Right renal pelvis (tissue), 4 donors: ENCODE measurements around the gene C2orf81. TPM values are rescaled to one million over a fixed set of nuclear protein-coding genes. Genes with fewer than 3 reads are reported as not detected.

Source experiments
- DNase-seq, 4 donors: peaks; one replicate each; pipeline ENCODE4 v3.0.0-alpha.2; 2013; ENCODE audit warnings: low read depth in 4 of 4, low spot score in 3 of 4, missing footprints in 1 of 4
- polyA plus RNA-seq, 4 donors: library from polyadenylated mRNA; unstranded; fragments of 120-200 nt; gene quantifications; one replicate each; pipeline ENCODE4 v1.2.1, GENCODE V29; 2013; ENCODE audit not compliant: insufficient read length in 4 of 4

The C2orf81 gene
- polyA plus RNA-seq, 4 donors: 5.0 to 9.5 (median 7.2) TPM

DNA sequence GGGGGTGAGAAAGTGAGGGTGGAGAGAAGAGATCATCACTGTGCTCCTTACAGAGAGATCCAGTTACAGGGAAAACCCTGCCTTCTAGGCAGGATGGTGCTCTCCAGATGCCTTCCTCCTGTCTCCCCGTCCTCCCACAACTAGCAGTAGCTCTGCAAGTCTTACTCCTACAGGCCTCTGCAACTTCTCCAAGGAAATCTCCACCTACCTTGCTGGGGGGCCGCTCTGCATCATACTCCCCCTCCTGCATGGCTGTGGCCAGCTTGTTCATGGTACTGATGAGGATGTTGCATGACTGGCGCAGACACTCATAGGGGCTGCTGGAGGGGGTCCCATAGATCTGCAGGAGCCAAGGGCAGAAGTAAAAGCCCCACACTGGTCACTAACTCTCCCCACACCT lies 55.4 kb downstream of the C2orf81 start:
- DNase-seq: no peak

DNA sequence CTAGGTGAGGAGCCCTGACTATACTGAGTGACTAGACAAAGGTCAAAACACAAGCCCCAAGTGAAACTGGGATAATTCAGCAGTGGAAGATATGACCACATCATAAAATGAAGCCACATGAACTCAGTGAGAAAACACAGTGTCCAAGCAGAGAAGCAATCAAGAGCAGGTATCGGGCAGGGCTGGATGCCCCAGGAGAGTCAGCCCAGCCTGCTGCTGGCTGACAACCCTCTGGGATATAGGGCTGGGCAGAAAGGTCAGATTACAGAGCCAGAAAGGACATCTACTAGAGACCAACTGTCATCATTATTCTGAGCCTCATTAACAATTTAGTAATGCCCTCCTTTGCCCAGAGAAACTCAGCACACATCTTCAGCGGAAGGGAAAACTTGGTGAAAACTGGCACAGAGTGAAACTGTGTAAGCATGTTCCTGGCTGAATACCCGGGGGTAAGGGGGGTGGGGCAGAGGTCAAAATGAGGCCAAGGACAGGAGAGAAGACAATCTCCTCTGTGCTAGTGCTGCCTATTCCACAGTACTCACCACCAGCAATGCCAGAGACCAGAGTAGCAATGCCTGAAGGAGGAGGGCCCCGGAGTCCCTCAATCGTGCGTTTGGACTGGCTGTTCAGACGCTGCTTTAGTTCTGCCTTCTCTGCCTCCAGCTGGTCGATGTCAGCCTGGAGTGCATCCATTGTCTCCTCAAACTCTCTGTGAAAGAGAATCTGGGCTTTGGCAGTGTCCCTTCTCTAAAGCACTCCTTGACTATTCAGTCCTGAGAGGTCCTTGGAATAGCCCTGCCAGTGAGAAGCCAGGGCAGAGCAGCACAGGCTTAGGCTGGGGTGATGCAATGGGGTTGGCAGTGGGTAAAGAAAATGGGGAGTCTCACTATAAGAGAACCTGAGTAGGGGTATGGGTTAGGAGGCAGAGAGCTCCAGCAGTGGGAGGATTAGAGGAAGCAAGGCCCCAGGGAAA lies 56.6 kb downstream of the C2orf81 start:
- DNase-seq: no peak

Other genes starting within 250 kb of the C2orf81 start
- 100 to 1,000 TPM in 3 of 4 donors, 10 to 100 TPM in 1; 89.6 to 120 (median 117) TPM for gene MOB1A, start 242.7 kb downstream of the C2orf81 start, polyA plus RNA-seq
- 10 to 100 TPM; 26.9 to 31.4 (median 27.7) TPM for gene MTHFD2, start 223.0 kb downstream of the C2orf81 start, polyA plus RNA-seq
- 1 to 10 TPM; 1.8 to 3.1 (median 2.3) TPM for gene SLC4A5, start 78.2 kb downstream of the C2orf81 start, polyA plus RNA-seq
- gene DCTN1, start 41.3 kb downstream of the C2orf81 start, polyA plus RNA-seq: 100 to 1,000 TPM; 146 to 166 (median 153) TPM
- 10 to 100 TPM; 36.7 to 44.2 (median 40.9) TPM for gene WDR54, start 111 bp upstream of the C2orf81 start, polyA plus RNA-seq
- gene RTKN, start 20.3 kb upstream of the C2orf81 start, polyA plus RNA-seq: 10 to 100 TPM; 62.1 to 79.9 (median 66.2) TPM
- gene INO80B, start 33.5 kb upstream of the C2orf81 start, polyA plus RNA-seq: 10 to 100 TPM; 20.2 to 29.5 (median 24.5) TPM
- 100 to 1,000 TPM in 3 of 4 donors, 10 to 100 TPM in 1; 94.9 to 132 (median 109) TPM for gene WBP1, start 36.8 kb upstream of the C2orf81 start, polyA plus RNA-seq
- gene MOGS, start 43.8 kb upstream of the C2orf81 start, polyA plus RNA-seq: 10 to 100 TPM; 47.9 to 58.5 (median 53.1) TPM
- 10 to 100 TPM; 36.6 to 67.9 (median 44.6) TPM for gene MRPL53, start 51.1 kb upstream of the C2orf81 start, polyA plus RNA-seq
- gene CCDC142, start 61.4 kb upstream of the C2orf81 start, polyA plus RNA-seq: 10 to 100 TPM in 2 of 4 donors, 1 to 10 TPM in 2; 8.0 to 12.1 (median 10.1) TPM
- gene TTC31, start 61.5 kb upstream of the C2orf81 start, polyA plus RNA-seq: 10 to 100 TPM; 27.5 to 32.6 (median 31.2) TPM
- 1 to 10 TPM; 1.9 to 4.0 (median 3.2) TPM for gene LBX2, start 78.0 kb upstream of the C2orf81 start, polyA plus RNA-seq
- gene PCGF1, start 86.1 kb upstream of the C2orf81 start, polyA plus RNA-seq: 10 to 100 TPM; 23.7 to 30.3 (median 25.8) TPM
- under 1 TPM in 1 of 4 donors, not detected in 3; 0.26 TPM for gene TLX2, start 92.8 kb upstream of the C2orf81 start, polyA plus RNA-seq
- under 1 TPM; 0.19 to 0.56 (median 0.53) TPM for gene DQX1, start 104.6 kb upstream of the C2orf81 start, polyA plus RNA-seq
- 100 to 1,000 TPM in 3 of 4 donors, 10 to 100 TPM in 1; 95.8 to 113 (median 110) TPM for gene AUP1, start 108.1 kb upstream of the C2orf81 start, polyA plus RNA-seq
- 10 to 100 TPM; 33.8 to 39.3 (median 37.6) TPM for gene HTRA2, start 108.3 kb upstream of the C2orf81 start, polyA plus RNA-seq
- gene LOXL3, start 132.3 kb upstream of the C2orf81 start, polyA plus RNA-seq: 10 to 100 TPM in 3 of 4 donors, 1 to 10 TPM in 1; 9.2 to 11.3 (median 10.4) TPM
- 10 to 100 TPM in 1 of 4 donors, 1 to 10 TPM in 3; 7.8 to 10.2 (median 8.7) TPM for gene DOK1, start 133.1 kb upstream of the C2orf81 start, polyA plus RNA-seq
- gene M1AP, start 226.7 kb upstream of the C2orf81 start, polyA plus RNA-seq: 1 to 10 TPM in 2 of 4 donors, under 1 TPM in 2; 0.40 to 1.5 (median 1.0) TPM
- 1 to 10 TPM; 6.7 to 8.1 (median 7.6) TPM for gene SEMA4F, start 232.6 kb upstream of the C2orf81 start, polyA plus RNA-seq